NCI-H2196 treated with DMSO at 0.1 percent for 48 hours (cell line): ENCODE results near the gene KRTAP10-8.
"Not testable (repeated sequence)": the region's sequence is repeated elsewhere in the genome, so short reads cannot be mapped to it uniquely, and the experiment has no call there.

Experiments used
- DNase-seq: peaks from one replicate; lab custom pipeline; 2025; ENCODE audit not compliant: unreplicated experiment; lab: John Stamatoyannopoulos, UW

KRTAP10-8 gene, protein sequence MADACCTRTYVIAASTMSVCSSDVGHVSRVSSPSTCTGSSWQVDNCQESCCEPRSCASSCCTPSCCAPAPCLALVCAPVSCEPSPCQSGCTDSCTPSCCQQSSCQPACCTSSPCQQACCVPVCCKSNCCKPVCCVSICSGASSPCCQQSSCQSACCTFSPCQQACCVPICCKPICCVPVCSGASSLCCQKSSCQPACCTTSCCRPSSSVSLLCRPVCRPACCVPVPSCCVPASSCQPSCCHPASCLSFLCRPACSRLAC

DNA sequence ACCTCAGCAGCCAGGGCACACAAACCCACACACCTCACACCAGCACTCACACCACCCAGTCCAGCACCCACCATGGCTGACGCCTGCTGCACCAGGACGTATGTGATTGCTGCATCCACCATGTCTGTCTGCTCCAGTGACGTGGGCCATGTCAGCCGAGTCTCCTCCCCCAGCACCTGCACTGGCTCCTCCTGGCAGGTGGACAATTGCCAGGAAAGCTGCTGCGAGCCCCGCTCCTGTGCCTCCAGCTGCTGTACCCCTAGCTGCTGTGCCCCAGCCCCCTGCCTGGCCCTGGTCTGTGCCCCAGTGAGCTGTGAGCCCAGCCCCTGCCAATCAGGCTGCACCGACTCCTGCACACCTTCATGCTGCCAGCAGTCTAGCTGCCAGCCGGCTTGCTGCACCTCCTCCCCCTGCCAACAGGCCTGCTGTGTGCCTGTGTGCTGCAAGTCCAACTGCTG lies at the start of gene KRTAP10-8:
Gene KRTAP10-8, plus strand, starts transcription at position 51 of the 458 bp plus-strand sequence. Its CDS starts 22 bp downstream, at position 73.
- no peak for DNase-seq

GRCh38 chr21:44564099-44564498 lies 47.8 kb upstream of the KRTAP10-8 start:
- no peak for DNase-seq

- DNase-seq, result no peak
Observed at GRCh38 chr21:44564886-44565598, 46.8 kb upstream of the KRTAP10-8 start.

DNA sequence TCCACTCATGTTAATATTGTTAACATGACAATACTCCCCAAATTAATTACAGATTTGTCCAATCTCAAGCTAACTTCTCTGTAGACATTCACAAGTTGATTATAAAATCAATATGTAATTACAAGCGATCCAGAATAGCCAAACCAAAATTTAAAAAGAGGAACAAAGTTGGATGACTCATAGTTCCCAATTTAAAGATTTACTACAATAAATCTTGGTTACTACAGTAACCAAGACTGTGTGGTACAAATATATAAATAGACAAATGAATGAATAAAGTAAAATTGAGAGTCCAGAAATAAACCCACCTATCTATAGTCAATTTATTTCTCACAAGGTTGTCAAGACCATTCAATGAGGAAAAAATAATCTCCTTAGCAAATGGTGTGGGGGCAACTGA lies 45.5 kb upstream of the KRTAP10-8 start:
- no peak for DNase-seq

DNA sequence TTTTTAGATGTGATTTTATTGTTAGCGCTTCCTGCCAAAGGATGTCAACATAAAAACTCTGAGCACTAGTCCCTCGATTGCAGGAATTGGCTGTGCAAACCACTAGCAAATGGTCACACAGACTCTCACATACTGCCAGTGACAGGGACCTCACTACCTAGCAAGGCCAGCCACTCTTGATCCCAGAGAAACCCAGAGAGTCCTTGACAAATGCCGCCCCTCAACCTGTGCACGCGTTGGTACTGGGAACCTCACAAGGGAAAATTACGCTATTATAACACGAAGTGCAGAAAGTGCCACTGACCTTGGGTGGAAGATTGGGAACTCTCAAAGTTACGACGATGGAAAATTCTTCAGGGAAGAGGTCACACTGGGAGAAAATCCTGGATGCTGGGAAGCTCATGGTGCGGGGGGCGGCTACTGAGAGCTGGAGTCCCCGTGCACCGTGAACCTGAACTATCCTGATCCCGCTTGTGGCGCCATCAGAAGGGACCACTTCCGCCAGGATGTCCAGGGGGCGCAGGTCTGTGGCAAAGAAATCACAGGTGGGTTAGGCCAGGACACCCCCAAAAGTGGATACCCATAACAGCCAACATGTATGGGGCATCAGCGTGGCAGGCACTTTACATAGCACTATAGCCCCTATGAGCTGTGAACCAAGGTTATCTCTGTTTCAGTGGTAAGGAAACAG lies 44.3 kb upstream of the KRTAP10-8 start:
- DNase-seq, result no peak

DNA sequence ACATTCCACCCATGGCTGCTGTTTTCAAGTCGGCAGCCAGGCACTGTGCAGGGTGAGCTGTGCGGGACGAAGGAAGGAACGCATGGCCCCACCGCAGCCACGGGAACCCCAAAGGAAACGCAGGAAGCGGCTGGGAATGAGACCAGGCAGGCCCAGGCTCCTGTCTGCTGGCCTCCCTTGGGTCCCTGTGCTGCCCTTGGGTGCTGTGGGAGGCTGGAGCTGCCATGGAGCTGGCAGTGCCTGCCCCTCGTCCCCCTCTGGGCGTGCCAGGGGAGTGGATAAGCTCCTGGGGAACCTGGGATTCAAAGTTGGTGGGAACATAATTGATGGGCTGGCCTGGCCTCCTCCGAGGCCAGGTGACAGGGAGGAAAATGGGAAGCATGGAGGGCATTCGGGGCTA lies 43.6 kb upstream of the KRTAP10-8 start:
- DNase-seq, result no peak

DNA sequence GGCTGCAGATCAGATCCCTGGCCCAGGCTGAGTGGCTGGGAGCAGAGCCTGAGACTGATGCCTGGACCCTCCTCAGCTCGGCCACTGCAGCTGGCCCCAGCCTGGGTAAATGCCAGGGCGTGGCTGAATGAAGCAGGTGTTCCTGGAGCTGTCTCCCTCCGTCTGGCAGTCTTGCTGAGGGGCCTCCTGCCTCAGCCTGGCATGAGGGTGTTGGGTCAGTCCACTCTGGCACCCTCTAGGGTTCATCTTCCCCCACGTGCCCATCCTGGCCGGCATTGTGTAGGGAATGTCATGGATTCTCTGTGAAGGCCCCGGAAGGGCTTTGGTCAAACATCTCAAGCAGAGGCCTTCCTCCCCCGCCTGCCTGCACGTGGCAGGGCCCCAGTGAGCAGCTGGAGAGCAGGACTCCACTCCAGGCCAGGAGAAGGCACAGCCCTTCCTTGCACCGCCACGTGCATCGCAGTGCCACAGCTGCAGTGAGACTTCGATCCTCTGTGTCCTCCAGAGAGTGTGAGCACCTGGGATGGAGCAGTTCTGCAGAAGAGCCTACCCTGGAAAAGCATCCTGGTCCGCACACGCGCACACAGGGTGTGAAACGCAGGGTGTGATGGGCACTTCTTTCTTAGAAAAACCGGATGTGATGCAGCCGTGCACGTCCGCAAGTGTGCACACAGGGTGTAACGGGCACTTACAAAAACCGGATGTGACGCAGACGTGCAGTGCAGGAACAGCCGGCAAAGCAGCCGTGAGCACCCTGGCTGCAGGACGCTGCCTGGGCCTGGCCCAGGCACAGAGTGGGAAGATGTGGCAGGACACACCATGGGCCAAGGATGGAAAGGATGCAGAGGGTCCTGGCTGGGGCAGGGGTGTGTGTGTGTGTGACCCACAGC lies 43.0 kb upstream of the KRTAP10-8 start:
- no peak for DNase-seq

- DNase-seq, result no peak
Observed at GRCh38 chr21:44569861-44570517, 41.9 kb upstream of the KRTAP10-8 start.

- no peak for DNase-seq
Observed at GRCh38 chr21:44571296-44571695, 40.6 kb upstream of the KRTAP10-8 start.

DNA sequence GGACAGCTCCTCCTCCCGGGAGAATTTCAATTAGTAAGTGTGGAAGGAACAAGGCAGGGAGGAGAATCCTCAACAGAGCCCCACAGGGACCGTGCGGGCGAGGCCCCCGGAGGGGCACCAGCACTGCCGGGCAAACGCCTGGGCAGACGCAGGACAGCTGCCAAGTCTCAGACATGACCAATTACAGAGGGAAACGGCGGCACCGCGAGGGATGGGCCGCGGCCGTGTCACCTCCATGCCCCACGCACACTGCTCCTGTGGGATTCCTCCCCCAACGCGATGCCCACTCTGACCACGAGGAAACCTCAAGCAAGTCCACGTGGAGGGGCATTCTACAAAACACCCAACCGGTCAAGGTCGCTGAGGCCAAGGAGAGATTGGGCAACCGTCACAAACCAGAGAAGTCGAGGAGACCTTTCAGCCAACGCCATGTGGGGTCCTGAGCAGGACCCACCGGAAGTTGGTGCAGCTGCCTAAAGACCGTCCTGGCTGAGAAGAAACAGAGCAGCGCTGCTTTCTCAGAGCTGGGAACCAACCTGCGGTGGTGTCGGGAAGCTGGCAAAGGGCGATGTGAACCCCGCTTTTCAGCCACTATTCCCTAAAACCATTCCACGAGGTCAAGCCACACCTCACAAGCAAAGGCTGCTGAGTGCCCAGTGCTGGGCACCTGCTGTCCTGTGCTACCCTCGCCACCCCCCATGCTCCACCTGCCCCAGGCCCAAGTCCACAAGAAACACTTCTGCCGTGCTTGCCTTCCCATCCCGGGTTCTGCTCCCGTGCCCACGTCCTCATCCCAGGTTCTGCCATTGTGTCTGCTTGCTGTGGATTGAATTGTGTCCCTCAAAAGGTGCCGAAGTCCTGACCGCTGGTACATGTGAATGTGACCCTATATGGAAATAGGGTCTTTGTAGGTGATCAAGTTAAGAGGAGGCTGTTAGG lies 39.8 kb upstream of the KRTAP10-8 start:
- DNase-seq, result no peak

DNA sequence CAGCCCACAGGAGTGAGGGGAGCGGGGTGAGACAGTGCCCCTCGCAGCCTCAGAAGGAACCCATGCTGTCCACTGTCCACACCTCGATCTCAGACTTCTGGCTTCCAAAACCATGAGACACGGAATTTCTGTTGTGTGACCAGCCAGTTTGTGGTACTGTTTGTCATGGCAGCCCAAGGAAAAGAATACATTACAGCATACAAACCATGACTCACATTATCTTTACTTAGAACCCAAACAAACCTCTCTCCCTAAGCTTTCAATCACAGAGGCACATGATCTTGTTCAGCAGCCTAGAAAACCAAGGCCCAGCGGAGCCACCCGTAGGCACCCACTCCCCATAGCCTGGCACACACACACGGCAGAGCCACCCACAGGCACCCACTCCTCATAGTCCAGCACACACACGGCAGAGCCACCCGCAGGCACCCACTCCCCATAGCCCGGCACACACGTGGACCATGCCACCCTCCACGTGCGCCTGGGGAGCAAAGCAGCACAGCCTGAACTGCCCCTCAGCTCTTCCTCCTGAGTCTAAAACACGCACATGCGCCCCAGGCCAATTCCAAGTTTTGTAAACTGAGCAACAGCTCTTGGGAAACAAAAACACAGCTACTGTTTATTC lies 38.8 kb upstream of the KRTAP10-8 start:
- no peak for DNase-seq

GRCh38 chr21:44573630-44574456 lies 38.0 kb upstream of the KRTAP10-8 start, which contains the start of gene KRTAP10-4:
Gene KRTAP10-4 (plus strand): TSS chr21:44573729. CDS start chr21:44573759, 30 bp downstream.
- not testable (repeated sequence) for DNase-seq

GRCh38 chr21:44574457-44575306 lies 37.2 kb upstream of the KRTAP10-8 start:
- no peak for DNase-seq

GRCh38 chr21:44575307-44576024 lies 36.4 kb upstream of the KRTAP10-8 start:
- no peak for DNase-seq

GRCh38 chr21:44576025-44576420 lies 35.9 kb upstream of the KRTAP10-8 start:
- no peak for DNase-seq

GRCh38 chr21:44578371-44579055 lies 33.4 kb upstream of the KRTAP10-8 start:
- DNase-seq, result no peak
